Stomach (tissue), 4 donors: ENCODE results near the gene CTBS.

ENCODE experiments used
- POLR2A ChIP-seq, 4 donors: fragments of 450-650 bp; IDR thresholded peaks; one replicate each; pipeline ENCODE4 v1.6.1; 2016; ENCODE audit warnings: antibody characterized with exemption in 4 of 4, control low read depth in 2 of 4, mild to moderate bottlenecking in 1 of 4, moderate library complexity in 1 of 4
- POLR2AphosphoS5 ChIP-seq, 3 donors: sonication (generic); formaldehyde crosslinking; IDR thresholded peaks; one replicate each; pipeline ENCODE4 v1.6.1; 2016; ENCODE audit warnings: antibody characterized with exemption in 3 of 3
- TF ChIP-seq, protein P1 (sequence below), 7 experiments: fragments of 450-650 bp in 4 of 7; fragments of 200-600 bp in 3 of 7; sonication (generic) in 3 of 7; IDR thresholded peaks; one replicate each; pipeline ENCODE4 v1.5.1; 2016 to 2019; ENCODE audit warnings: antibody characterized with exemption in 7 of 7, control low read depth in 2 of 7, mild to moderate bottlenecking in 1 of 7

DNA sequence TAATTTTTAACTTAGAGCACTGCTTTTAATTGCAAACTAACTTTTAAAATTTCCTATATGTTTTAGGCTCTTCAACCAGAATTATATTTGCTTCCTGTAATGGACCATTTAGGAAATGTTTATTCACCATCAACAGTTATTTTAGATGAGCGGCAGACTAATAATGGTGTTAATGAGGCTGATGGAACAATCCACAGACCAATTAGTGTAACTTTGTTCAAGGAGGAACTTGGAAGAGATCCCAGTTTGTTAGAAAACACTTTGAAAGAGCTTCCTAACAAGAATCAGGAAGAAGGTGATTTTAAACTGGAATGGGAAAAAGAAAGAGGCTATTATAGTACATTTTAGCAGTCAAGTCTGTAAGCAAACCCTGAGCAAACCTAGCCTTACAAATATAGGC is 48.5 kb downstream of the CTBS start:
- TF ChIP-seq POLR2AphosphoS5 (IDR thresholded peaks at IDR 0.05), result no peak
- TF ChIP-seq, protein P1, sequence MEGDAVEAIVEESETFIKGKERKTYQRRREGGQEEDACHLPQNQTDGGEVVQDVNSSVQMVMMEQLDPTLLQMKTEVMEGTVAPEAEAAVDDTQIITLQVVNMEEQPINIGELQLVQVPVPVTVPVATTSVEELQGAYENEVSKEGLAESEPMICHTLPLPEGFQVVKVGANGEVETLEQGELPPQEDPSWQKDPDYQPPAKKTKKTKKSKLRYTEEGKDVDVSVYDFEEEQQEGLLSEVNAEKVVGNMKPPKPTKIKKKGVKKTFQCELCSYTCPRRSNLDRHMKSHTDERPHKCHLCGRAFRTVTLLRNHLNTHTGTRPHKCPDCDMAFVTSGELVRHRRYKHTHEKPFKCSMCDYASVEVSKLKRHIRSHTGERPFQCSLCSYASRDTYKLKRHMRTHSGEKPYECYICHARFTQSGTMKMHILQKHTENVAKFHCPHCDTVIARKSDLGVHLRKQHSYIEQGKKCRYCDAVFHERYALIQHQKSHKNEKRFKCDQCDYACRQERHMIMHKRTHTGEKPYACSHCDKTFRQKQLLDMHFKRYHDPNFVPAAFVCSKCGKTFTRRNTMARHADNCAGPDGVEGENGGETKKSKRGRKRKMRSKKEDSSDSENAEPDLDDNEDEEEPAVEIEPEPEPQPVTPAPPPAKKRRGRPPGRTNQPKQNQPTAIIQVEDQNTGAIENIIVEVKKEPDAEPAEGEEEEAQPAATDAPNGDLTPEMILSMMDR (IDR thresholded peaks at IDR 0.05), result no peak
- TF ChIP-seq POLR2A (IDR thresholded peaks at IDR 0.05), result no peak
